GM19468 (cell line): ENCODE data around the gene TMEM170B.

ENCODE experiments used
- ATAC-seq: cut with Tn5 transposase; IDR thresholded peaks from one replicate; pipeline ENCODE4 v1.9.1; 2021; ENCODE audit warnings: mild to moderate bottlenecking, moderate library complexity, moderate number of reproducible peaks; ENCODE audit not compliant: unreplicated experiment; ENCODE audit errors: extremely low read depth

TMEM170B gene

GRCh38 chr6:11580686-11581405 is 43.3 kb downstream of the TMEM170B start:
- ATAC-seq = no peak

GRCh38 chr6:11584244-11584643 is 46.7 kb downstream of the TMEM170B start:
- no peak for ATAC-seq

- ATAC-seq = no peak
These were observed 48.0 kb downstream of the TMEM170B start for GRCh38 chr6:11585426-11586016.

- ATAC-seq = no peak
These were observed 48.6 kb downstream of the TMEM170B start for GRCh38 chr6:11586117-11586516.

- ATAC-seq = no peak
These were observed 49.0 kb downstream of the TMEM170B start for GRCh38 chr6:11586536-11586935.

- ATAC-seq = no peak
These were observed 51.7 kb downstream of the TMEM170B start for GRCh38 chr6:11589261-11589660.

- no peak for ATAC-seq
These were observed 54.9 kb downstream of the TMEM170B start for GRCh38 chr6:11592294-11592906.

GRCh38 chr6:11593096-11593495 is 55.5 kb downstream of the TMEM170B start:
- no peak for ATAC-seq

- ATAC-seq = no peak
These were observed 58.4 kb downstream of the TMEM170B start for GRCh38 chr6:11595903-11596302.

- ATAC-seq = no peak
These were observed 59.2 kb downstream of the TMEM170B start for GRCh38 chr6:11596640-11597237.

- ATAC-seq = no peak
These were observed 61.1 kb downstream of the TMEM170B start for GRCh38 chr6:11598687-11599086.

GRCh38 chr6:11600251-11600650 is 62.7 kb downstream of the TMEM170B start:
- no peak for ATAC-seq

GRCh38 chr6:11601776-11602605 is 64.4 kb downstream of the TMEM170B start:
- ATAC-seq = no peak

- ATAC-seq = no peak
These were observed 66.7 kb downstream of the TMEM170B start for GRCh38 chr6:11604215-11604614.

GRCh38 chr6:11604836-11605506 is 67.4 kb downstream of the TMEM170B start:
- ATAC-seq = no peak

GRCh38 chr6:11605507-11605905 is 68.0 kb downstream of the TMEM170B start:
- no peak for ATAC-seq

GRCh38 chr6:11606332-11606731 is 68.8 kb downstream of the TMEM170B start:
- ATAC-seq = no peak

GRCh38 chr6:11607383-11607782 is 69.8 kb downstream of the TMEM170B start:
- ATAC-seq = no peak

GRCh38 chr6:11608600-11609323 is 71.2 kb downstream of the TMEM170B start:
- no peak for ATAC-seq
